Measurements from ENCODE around the gene SOCS1. TPM values are rescaled to one million over a fixed set of nuclear protein-coding genes. Genes with fewer than 3 reads are reported as not detected.

Gene SOCS1
- total and polyA plus RNA-seq, 4 donors = 13.8 to 39.7 (median 23.6) TPM

GRCh38 chr16:11296351-11296705 is 40.3 kb upstream of the SOCS1 start:
- H3K9ac ChIP-seq (ENCODE audit: insufficient read depth in 1 of 2, low read length in 2 of 2) = no peak overlapping the region
- TF ChIP-seq CTCF (IDR thresholded peaks at IDR 0.05; ENCODE audit: control extremely low read depth, extremely low read depth) = no peak
- H3K27ac ChIP-seq (ENCODE audit: low read depth in 1 of 2, low read length in 1 of 2) = no peak overlapping the region
- DNase-seq (no peak), ATAC-seq (ENCODE audit: insufficient read depth, low FRiP score) (no peak)
- H3K4me1 ChIP-seq (ENCODE audit: control insufficient read depth in 5 of 5, insufficient read depth in 5 of 5, low read length in 5 of 5) = peaks cover 3 to 22% (median 10%) of the 10 kb centered on the region in 5 donors
- H3K4me3 ChIP-seq = no peak overlapping the region
- 71 to 86% methylated on average over 3 of the region's 3 CpGs for WGBS, 2 donors
- H3K27me3 ChIP-seq (ENCODE audit: control insufficient read depth in 3 of 3, insufficient read depth in 3 of 3, low read length in 2 of 3) = no peaks in the 10 kb centered on the region
- H3K9me3 ChIP-seq (ENCODE audit: control insufficient read depth in 4 of 4, insufficient read depth in 3 of 4, low read length in 3 of 4) = no peaks in the 10 kb centered on the region
- H3K36me3 ChIP-seq (ENCODE audit: control insufficient read depth in 4 of 4, insufficient read depth in 4 of 4, low read length in 4 of 4) = no peaks in the 10 kb centered on the region

GRCh38 chr16:11295672-11296071 is 39.7 kb upstream of the SOCS1 start:
- 94 to 96% methylated on average over 4 of the region's 4 CpGs for WGBS, 2 donors
- Histone ChIP-seq H3K27me3 (ENCODE audit: control insufficient read depth in 3 of 3, insufficient read depth in 3 of 3, low read length in 2 of 3) (no peaks in the 10 kb centered on the region), H3K9me3 (ENCODE audit: control insufficient read depth in 4 of 4, insufficient read depth in 3 of 4, low read length in 3 of 4) (no peaks in the 10 kb centered on the region), H3K9ac (ENCODE audit: insufficient read depth in 1 of 2, low read length in 2 of 2) (no peak overlapping the region), H3K36me3 (ENCODE audit: control insufficient read depth in 4 of 4, insufficient read depth in 4 of 4, low read length in 4 of 4) (no peaks in the 10 kb centered on the region), H3K4me3 (no peak overlapping the region), H3K4me1 (ENCODE audit: control insufficient read depth in 5 of 5, insufficient read depth in 5 of 5, low read length in 5 of 5) (peaks cover 3 to 27% (median 11%) of the 10 kb centered on the region in 5 donors), H3K27ac (ENCODE audit: low read depth in 1 of 2, low read length in 1 of 2) (no peak overlapping the region)
- no peak for ATAC-seq (ENCODE audit: insufficient read depth, low FRiP score)
- TF ChIP-seq CTCF (IDR thresholded peaks at IDR 0.05; ENCODE audit: control extremely low read depth, extremely low read depth) = no peak
- no peak for DNase-seq

- H3K36me3 ChIP-seq (ENCODE audit: control insufficient read depth in 4 of 4, insufficient read depth in 4 of 4, low read length in 4 of 4) = no peaks in the 10 kb centered on the region
- H3K9ac ChIP-seq (ENCODE audit: insufficient read depth in 1 of 2, low read length in 2 of 2) = no peak overlapping the region
- no peak overlapping the region for H3K4me3 ChIP-seq
- TF ChIP-seq CTCF (IDR thresholded peaks at IDR 0.05; ENCODE audit: control extremely low read depth, extremely low read depth) = no peak
- no peaks in the 10 kb centered on the region for H3K27me3 ChIP-seq (ENCODE audit: control insufficient read depth in 3 of 3, insufficient read depth in 3 of 3, low read length in 2 of 3)
- DNase-seq (no peak), ATAC-seq (ENCODE audit: insufficient read depth, low FRiP score) (no peak)
- H3K27ac ChIP-seq (ENCODE audit: low read depth in 1 of 2, low read length in 1 of 2) = no peak overlapping the region
- WGBS, 2 donors = 90 to 97% methylated on average over 7 of the region's 7 CpGs
- no peaks in the 10 kb centered on the region for H3K9me3 ChIP-seq (ENCODE audit: control insufficient read depth in 4 of 4, insufficient read depth in 3 of 4, low read length in 3 of 4)
- peaks cover 1 to 20% (median 8%) of the 10 kb centered on the region in 5 donors for H3K4me1 ChIP-seq (ENCODE audit: control insufficient read depth in 5 of 5, insufficient read depth in 5 of 5, low read length in 5 of 5)
These were observed 36.2 kb upstream of the SOCS1 start for GRCh38 chr16:11292076-11292748.
